Activated naive CD8-positive, alpha-beta T cell (primary cell): ENCODE data around the gene MGAT2.
"Not testable (repeated sequence)": the region's sequence is repeated elsewhere in the genome, so short reads cannot be mapped to it uniquely, and the experiment has no call there.

Source experiments
- H3K27ac Mint-ChIP-seq: one replicate; pipeline ENCODE4 v1.8.0; 2021; ENCODE audit warnings: mixed read lengths
- H3K27me3 Mint-ChIP-seq: one replicate; pipeline ENCODE4 v1.8.0; 2021; ENCODE audit warnings: mixed read lengths
- H3K36me3 Mint-ChIP-seq: one replicate; pipeline ENCODE4 v1.8.0; 2021; ENCODE audit warnings: mixed read lengths
- H3K4me1 Mint-ChIP-seq: one replicate; pipeline ENCODE4 v1.8.0; 2021; ENCODE audit warnings: low read depth, mixed read lengths
- H3K4me3 Mint-ChIP-seq: one replicate; pipeline ENCODE4 v1.8.0; 2021; ENCODE audit warnings: mild to moderate bottlenecking, mixed read lengths
- H3K9me3 Mint-ChIP-seq: one replicate; pipeline ENCODE4 v1.8.0; 2021; ENCODE audit warnings: low read depth, mixed read lengths

MGAT2 gene

DNA sequence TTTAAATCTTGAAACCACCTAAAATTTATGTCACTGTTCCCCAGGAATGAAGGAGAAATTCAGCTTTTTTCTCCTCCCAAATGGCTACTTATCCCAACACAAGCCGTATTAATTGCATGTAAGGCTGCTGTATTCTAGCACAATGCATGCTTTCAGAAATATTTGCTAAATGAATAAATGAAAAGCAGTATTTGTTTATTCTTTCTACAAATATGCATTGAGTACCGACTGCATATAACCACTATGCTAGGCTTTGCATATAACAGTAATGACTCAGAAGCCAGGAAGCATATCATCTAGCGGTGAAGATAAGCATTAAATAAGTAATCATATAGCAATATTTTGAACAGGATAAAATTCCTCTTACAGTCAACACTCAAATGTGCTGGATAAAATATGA, 27.6 kb upstream of the MGAT2 start:
- no peak overlapping the region for H3K4me3 Mint-ChIP-seq
- no peaks in the 10 kb centered on the region for H3K9me3 Mint-ChIP-seq
- H3K4me1 Mint-ChIP-seq = peaks cover 17% of the 10 kb centered on the region
- H3K27me3 Mint-ChIP-seq = no peaks in the 10 kb centered on the region
- H3K27ac Mint-ChIP-seq = no peak overlapping the region
- H3K36me3 Mint-ChIP-seq = no peaks in the 10 kb centered on the region

GRCh38 chr14:49594347-49595091, 26.1 kb upstream of the MGAT2 start:
- Mint-ChIP-seq H3K27me3 (no peaks in the 10 kb centered on the region), H3K9me3 (no peaks in the 10 kb centered on the region), H3K4me3 (no peak overlapping the region), H3K27ac (no peak overlapping the region), H3K36me3 (no peaks in the 10 kb centered on the region), H3K4me1 (peaks cover 16% of the 10 kb centered on the region)

DNA sequence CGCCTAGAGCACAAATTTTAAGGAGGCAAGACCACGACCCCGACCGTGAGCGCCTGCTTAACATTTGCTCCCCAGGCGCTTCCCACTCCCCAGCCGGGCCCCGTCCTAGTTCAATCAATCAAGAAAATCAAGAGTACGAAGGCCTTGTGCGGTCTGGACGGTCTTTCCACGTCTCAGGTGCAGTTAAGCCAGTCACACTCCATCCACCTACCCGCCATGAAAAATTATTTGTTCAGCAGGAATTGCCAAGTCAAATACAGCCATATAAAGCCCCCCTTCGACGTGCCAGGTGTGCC, 22.5 kb upstream of the MGAT2 start:
- H3K27me3 Mint-ChIP-seq = no peaks in the 10 kb centered on the region
- H3K4me1 Mint-ChIP-seq = peaks cover 30% of the 10 kb centered on the region
- peak overlapping the region; percentile 94 for H3K4me3 Mint-ChIP-seq
- peak overlapping the region; percentile 94 for H3K27ac Mint-ChIP-seq
- no peaks in the 10 kb centered on the region for H3K9me3 Mint-ChIP-seq
- no peaks in the 10 kb centered on the region for H3K36me3 Mint-ChIP-seq

DNA sequence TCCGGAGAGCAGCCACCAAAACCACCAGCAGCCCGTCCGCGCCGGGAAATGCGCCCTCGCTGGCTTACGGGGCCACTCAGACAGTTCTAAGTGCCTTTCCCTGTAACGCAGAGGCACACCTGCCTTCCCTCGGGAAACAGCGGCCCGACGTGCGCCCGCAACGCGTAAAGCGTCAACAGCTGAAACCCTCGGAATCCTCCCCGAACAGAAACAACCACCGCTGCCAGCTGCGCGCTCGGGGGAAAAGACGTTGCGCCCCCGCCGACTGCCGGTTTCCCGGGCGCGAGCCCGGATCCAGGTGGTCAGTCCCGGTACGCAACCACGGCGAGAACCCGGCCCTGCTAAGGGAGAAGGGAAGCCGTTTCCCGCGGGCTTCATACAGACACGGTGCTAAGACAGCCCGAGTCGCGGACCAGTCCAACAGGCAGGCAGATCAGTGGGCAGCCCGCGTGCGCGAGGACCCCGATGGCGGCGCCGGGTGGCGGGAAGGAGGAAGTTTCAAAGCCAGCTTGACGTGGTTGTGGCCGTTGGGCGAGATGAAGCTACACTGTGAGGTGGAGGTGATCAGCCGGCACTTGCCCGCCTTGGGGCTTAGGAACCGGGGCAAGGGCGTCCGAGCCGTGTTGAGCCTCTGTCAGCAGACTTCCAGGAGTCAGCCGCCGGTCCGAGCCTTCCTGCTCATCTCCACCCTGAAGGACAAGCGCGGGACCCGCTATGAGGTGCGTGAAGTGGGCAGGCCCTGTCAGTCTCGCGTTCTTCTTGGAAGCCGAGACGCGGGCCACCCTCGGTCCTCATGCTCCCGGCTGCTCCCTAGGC, 21.9 kb upstream of the MGAT2 start, which contains the start of gene LRR1:
Gene LRR1 (plus strand): TSS at position 456 of the 816 bp plus-strand sequence. CDS start 81 bp downstream, at position 537.
- H3K4me1 Mint-ChIP-seq = peaks cover 30% of the 10 kb centered on the region
- H3K4me3 Mint-ChIP-seq = peak within 1 kb of the TSS; percentile 94
- H3K36me3 Mint-ChIP-seq = no peaks in the 10 kb centered on the region
- peak within 1 kb of the TSS; percentile 94 for H3K27ac Mint-ChIP-seq
- no peaks in the 10 kb centered on the region for H3K27me3 Mint-ChIP-seq
- H3K9me3 Mint-ChIP-seq = no peaks in the 10 kb centered on the region

- no peaks in the 10 kb centered on the region for H3K27me3 Mint-ChIP-seq
- peaks cover 1% of the 10 kb centered on the region for H3K4me1 Mint-ChIP-seq
- peaks cover 3% of the 10 kb centered on the region for H3K36me3 Mint-ChIP-seq
- H3K27ac Mint-ChIP-seq = no peak overlapping the region
- no peaks in the 10 kb centered on the region for H3K9me3 Mint-ChIP-seq
- H3K4me3 Mint-ChIP-seq = no peak overlapping the region
Measured at GRCh38 chr14:49607583-49607982, 13.0 kb upstream of the MGAT2 start.

GRCh38 chr14:49612251-49612650, 8.3 kb upstream of the MGAT2 start:
- no peak overlapping the region for H3K4me3 Mint-ChIP-seq
- H3K4me1 Mint-ChIP-seq = peaks cover 4% of the 10 kb centered on the region
- H3K36me3 Mint-ChIP-seq = peaks cover 2% of the 10 kb centered on the region
- H3K9me3 Mint-ChIP-seq = no peaks in the 10 kb centered on the region
- no peak overlapping the region for H3K27ac Mint-ChIP-seq
- no peaks in the 10 kb centered on the region for H3K27me3 Mint-ChIP-seq

- no peaks in the 10 kb centered on the region for H3K9me3 Mint-ChIP-seq
- no peak overlapping the region for H3K27ac Mint-ChIP-seq
- H3K4me1 Mint-ChIP-seq = peaks cover 8% of the 10 kb centered on the region
- no peaks in the 10 kb centered on the region for H3K27me3 Mint-ChIP-seq
- H3K36me3 Mint-ChIP-seq = peaks cover 6% of the 10 kb centered on the region
- no peak overlapping the region for H3K4me3 Mint-ChIP-seq
Measured at GRCh38 chr14:49612671-49613070, 7.9 kb upstream of the MGAT2 start.

GRCh38 chr14:49614196-49614595, 6.4 kb upstream of the MGAT2 start:
- no peak overlapping the region for H3K27ac Mint-ChIP-seq
- H3K27me3 Mint-ChIP-seq = no peaks in the 10 kb centered on the region
- H3K36me3 Mint-ChIP-seq = peaks cover 16% of the 10 kb centered on the region
- peaks cover 21% of the 10 kb centered on the region for H3K4me1 Mint-ChIP-seq
- H3K9me3 Mint-ChIP-seq = no peaks in the 10 kb centered on the region
- H3K4me3 Mint-ChIP-seq = no peak overlapping the region

- H3K36me3 Mint-ChIP-seq = peaks cover 16% of the 10 kb centered on the region
- peaks cover 28% of the 10 kb centered on the region for H3K4me1 Mint-ChIP-seq
- H3K27me3 Mint-ChIP-seq = no peaks in the 10 kb centered on the region
- no peaks in the 10 kb centered on the region for H3K9me3 Mint-ChIP-seq
- H3K27ac Mint-ChIP-seq = no peak overlapping the region
- no peak overlapping the region for H3K4me3 Mint-ChIP-seq
Measured at GRCh38 chr14:49615776-49616175, 4.8 kb upstream of the MGAT2 start.

- H3K4me1 Mint-ChIP-seq = peaks cover 43% of the 10 kb centered on the region
- peak overlapping the region; percentile 97 for H3K4me3 Mint-ChIP-seq
- H3K36me3 Mint-ChIP-seq = peaks cover 16% of the 10 kb centered on the region
- peak overlapping the region; percentile 47 for H3K27ac Mint-ChIP-seq
- H3K9me3 Mint-ChIP-seq = no peaks in the 10 kb centered on the region
- no peaks in the 10 kb centered on the region for H3K27me3 Mint-ChIP-seq
Measured at GRCh38 chr14:49617852-49618519, 2.6 kb upstream of the MGAT2 start.

DNA sequence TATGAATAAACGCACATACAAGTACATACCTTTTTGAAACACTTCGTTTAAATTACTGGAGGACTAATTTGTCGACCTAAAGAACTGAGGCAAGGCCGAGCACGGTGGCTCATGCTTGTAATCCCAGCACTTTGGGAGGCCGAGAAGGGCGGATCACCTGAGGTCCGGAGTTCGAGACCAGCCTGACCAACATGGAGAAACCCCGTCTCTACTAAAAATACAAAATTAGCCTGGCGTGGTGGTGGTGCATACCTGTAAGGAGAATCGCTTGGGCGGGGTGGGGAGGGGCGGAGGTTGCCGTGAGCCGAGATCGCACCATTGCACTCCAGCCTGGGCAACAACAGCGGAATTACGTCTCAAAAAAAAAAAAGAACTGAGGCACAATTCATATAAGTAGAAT, 1.3 kb upstream of the MGAT2 start:
- not testable (repeated sequence) for H3K27me3 Mint-ChIP-seq, H3K9me3 Mint-ChIP-seq
- peaks cover 15% of the 10 kb centered on the region for H3K36me3 Mint-ChIP-seq
- H3K27ac Mint-ChIP-seq = peak overlapping the region; percentile 98
- H3K4me3 Mint-ChIP-seq = peak overlapping the region; percentile 97
- peaks cover 56% of the 10 kb centered on the region for H3K4me1 Mint-ChIP-seq

DNA sequence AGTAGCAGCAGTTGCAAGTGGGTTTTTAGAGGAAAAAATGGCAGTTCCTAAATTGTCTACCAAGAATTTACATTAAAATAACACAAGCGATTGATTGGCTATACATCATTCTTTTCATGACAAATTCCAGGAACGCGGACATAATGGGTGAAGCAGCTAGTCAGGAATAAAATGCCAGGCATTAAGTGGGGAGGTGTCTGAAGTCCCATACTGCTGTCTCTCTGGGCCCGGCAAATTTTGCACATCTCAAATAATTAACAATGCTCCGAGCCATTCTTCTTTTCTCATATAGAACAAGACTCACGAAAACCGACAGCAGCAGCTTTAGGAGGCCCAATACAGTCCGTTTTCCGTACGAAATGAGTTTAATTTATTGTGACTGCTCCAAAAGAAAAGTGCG, 869 bp upstream of the MGAT2 start:
- peak overlapping the region; percentile 97 for H3K4me3 Mint-ChIP-seq
- H3K9me3 Mint-ChIP-seq = no peaks in the 10 kb centered on the region
- peak overlapping the region; percentile 98 for H3K27ac Mint-ChIP-seq
- H3K4me1 Mint-ChIP-seq = peaks cover 58% of the 10 kb centered on the region
- no peaks in the 10 kb centered on the region for H3K27me3 Mint-ChIP-seq
- peaks cover 14% of the 10 kb centered on the region for H3K36me3 Mint-ChIP-seq

DNA sequence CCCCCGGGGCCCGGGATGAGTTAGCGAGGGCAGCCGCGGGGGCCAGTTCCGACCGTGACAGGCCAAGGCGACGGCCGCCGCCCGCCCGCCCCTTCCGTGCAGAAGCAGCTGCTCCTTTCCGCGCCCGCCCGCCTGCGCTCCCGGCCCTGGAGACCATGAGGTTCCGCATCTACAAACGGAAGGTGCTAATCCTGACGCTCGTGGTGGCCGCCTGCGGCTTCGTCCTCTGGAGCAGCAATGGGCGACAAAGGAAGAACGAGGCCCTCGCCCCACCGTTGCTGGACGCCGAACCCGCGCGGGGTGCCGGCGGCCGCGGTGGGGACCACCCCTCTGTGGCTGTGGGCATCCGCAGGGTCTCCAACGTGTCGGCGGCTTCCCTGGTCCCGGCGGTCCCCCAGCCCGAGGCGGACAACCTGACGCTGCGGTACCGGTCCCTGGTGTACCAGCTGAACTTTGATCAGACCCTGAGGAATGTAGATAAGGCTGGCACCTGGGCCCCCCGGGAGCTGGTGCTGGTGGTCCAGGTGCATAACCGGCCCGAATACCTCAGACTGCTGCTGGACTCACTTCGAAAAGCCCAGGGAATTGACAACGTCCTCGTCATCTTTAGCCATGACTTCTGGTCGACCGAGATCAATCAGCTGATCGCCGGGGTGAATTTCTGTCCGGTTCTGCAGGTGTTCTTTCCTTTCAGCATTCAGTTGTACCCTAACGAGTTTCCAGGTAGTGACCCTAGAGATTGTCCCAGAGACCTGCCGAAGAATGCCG, 699 bp downstream of the MGAT2 start:
- Mint-ChIP-seq H3K4me1 (peaks cover 66% of the 10 kb centered on the region), H3K36me3 (peaks cover 14% of the 10 kb centered on the region), H3K27ac (peak overlapping the region; percentile 84), H3K27me3 (no peaks in the 10 kb centered on the region), H3K9me3 (no peaks in the 10 kb centered on the region), H3K4me3 (peak overlapping the region; percentile 97)

GRCh38 chr14:49622022-49622607, 1.5 kb downstream of the MGAT2 start:
- peak overlapping the region; percentile 97 for H3K4me3 Mint-ChIP-seq
- H3K27me3 Mint-ChIP-seq = no peaks in the 10 kb centered on the region
- no peaks in the 10 kb centered on the region for H3K9me3 Mint-ChIP-seq
- H3K4me1 Mint-ChIP-seq = peaks cover 65% of the 10 kb centered on the region
- H3K36me3 Mint-ChIP-seq = peaks cover 16% of the 10 kb centered on the region
- H3K27ac Mint-ChIP-seq = peak overlapping the region; percentile 84
